ENCODE measurements around the gene MYH14.
"Not testable (repeated sequence)": the region's sequence is repeated elsewhere in the genome, so short reads cannot be mapped to it uniquely, and the experiment has no call there.

MYH14 gene

DNA sequence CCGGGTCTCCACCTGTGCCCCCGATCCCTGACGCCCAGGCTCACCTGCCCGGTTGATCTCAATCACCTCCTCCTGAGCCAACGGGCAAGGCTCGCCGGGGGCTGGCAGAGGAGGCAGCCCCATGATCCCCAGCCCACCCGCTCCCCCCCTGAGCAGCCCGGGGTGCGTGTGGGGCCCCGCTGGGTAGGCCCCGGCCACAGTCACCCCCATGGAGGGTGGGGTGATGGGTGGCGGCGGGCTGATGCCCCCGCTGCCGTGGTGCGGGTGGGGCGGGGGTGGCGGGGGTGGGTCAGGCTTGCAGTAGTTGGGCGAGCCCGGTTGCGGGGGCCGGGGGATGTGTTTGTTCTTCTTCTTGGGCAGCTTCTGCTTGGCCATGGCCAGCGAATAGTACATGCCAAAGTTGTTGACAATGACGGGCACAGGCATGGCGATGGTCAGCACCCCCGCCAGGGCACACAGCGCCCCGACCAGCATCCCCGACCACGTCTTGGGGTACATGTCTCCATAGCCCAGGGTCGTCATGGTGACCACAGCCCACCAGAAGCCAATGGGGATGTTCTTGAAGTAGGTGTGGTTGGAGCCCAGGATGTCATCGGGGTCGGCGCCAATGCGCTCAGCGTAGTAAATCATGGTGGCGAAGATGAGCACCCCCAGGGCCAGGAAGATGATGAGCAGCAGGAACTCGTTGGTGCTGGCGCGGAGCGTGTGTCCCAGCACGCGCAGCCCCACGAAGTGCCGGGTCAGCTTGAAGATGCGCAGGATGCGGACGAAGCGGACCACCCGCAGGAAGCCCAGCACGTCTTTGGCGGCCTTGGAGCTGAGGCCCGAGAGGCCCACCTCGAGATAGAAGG lies 119.7 kb downstream of the MYH14 start:
- DNase-seq, result no peak

GRCh38 chr19:50323782-50324133 lies 120.3 kb downstream of the MYH14 start:
- DNase-seq, result no peak

DNA sequence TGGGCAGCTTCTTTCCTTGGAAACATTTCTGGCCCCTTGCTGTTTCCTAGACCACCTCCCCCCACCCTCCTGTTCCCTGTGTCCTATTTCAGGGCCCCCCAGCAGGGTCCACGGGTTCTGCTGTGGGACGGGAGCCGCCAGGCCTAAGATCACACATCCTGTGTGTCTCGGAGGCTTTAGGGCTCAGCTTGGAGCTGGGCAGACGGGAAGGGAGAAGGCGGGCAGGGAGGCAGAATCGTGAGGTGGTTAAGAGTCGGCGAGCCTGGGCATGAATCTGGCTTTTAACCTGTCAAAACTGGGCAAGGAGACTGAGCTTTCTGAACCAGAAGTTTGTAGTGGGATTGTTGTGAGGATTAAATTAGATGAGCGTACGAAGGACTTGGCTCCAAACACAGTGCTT lies 120.9 kb downstream of the MYH14 start:
- DNase-seq, result no peak

GRCh38 chr19:50325310-50326100 lies 122.1 kb downstream of the MYH14 start:
- DNase-seq, result peak; percentile 82

DNA sequence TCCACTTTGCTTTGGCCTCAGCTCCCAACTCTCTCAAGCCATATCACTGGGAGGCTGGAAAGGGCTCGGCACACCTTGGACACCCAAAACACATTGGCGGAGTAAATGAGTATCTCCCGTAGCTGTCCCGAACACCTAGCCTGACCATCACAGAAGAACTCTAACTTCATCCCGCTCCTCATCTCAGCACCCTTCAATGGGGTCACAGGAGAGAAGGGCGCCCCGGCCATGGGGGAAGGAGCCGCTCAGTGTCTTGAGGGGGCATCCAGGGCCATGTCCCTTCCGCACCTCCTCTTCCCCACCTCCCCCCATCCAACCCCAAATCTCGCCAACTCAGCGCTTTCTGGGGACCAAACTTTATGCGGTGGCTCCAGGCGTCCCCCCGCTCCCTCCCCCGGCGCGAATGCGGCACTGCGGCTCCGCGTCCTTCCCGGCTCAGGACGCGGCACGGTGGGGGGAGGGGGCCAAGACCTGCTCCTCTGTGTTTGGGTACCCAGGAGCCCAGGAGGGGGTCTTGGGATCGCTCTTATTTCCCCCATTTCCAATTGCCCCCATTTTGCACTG lies 122.8 kb downstream of the MYH14 start:
- DNase-seq, result no peak

GRCh38 chr19:50327013-50327412 lies 123.6 kb downstream of the MYH14 start:
- no peak for DNase-seq

- no peak for DNase-seq
These were observed 124.2 kb downstream of the MYH14 start for GRCh38 chr19:50327461-50328223.

DNA sequence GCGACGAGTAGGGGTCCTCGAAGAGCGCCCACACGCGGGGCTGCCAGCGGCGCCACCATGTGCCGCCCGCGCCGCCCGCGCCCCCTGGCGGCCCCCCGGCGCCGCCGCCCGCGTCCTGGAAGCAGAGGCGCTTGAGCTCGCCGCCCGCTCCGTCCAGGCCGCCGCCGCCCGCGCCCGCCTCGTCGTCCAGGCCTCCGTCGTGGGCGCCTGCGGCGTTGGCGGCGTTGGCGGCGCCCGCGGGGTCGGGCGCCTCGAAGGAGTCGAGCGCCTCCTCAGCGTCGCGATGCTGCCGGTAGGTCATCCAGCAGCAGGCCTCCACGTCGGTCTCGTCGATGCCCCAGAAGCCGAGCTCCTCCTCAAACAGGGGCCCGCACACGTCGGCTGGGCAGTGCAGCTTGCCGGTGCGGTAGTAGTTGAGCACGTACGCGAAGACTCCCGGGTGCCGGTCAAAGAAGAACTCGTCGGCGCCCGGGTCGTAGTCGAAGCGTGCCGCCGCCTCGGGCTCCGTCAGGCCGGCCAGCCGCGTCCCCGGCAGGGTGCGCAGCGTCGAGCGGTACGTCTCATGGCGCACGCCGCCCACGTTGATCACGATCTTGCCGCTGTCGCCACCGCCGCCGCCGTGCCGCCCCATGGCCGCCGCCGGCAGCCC lies 124.9 kb downstream of the MYH14 start:
- no peak for DNase-seq

GRCh38 chr19:50328873-50329145 lies 125.4 kb downstream of the MYH14 start:
- no peak for DNase-seq

GRCh38 chr19:50329146-50329925 lies 125.9 kb downstream of the MYH14 start, which contains the start of gene KCNC3:
KCNC3 (minus strand) TSS chr19:50329377; CDS start chr19:50329082, 295 bp downstream.
- peak; percentile 98 for DNase-seq

GRCh38 chr19:50329926-50330294 lies 126.5 kb downstream of the MYH14 start:
- DNase-seq, result not testable (repeated sequence)

DNA sequence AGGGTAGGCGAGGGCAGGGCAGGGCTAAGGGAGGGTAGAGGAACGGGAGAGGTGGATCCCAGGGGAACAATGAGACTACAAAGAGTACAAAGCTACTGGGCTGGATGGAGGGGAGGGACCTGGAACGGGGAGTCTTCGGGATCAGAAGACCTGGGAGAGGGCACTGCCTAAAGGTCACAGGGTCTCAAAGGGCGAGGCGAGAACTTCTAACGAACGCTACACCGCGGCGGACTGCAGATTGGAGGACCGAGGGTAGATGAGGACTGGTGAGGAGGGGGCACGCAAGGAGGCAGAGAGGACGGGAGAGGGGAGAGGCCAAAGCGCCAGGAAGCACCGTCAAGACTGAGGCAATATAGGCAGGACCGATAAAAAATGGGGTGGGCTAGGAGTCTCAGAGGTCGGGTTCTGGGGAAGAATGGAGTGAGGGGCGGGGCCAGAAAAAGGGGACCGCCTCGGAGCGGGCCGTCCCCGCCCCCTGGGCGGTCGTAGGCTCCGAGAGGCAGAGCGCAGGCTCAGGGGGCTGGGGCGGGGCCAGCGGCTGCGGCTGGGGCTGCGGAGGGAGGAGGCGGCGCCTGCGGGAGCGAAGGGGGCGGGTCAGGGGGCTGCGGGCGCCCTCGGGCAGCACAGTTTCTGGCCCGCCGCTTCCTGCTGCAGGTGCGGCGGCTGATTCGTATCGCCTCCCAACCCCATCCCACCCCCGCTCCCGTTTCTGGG lies 127.1 kb downstream of the MYH14 start:
- peak; percentile 72 for DNase-seq

DNA sequence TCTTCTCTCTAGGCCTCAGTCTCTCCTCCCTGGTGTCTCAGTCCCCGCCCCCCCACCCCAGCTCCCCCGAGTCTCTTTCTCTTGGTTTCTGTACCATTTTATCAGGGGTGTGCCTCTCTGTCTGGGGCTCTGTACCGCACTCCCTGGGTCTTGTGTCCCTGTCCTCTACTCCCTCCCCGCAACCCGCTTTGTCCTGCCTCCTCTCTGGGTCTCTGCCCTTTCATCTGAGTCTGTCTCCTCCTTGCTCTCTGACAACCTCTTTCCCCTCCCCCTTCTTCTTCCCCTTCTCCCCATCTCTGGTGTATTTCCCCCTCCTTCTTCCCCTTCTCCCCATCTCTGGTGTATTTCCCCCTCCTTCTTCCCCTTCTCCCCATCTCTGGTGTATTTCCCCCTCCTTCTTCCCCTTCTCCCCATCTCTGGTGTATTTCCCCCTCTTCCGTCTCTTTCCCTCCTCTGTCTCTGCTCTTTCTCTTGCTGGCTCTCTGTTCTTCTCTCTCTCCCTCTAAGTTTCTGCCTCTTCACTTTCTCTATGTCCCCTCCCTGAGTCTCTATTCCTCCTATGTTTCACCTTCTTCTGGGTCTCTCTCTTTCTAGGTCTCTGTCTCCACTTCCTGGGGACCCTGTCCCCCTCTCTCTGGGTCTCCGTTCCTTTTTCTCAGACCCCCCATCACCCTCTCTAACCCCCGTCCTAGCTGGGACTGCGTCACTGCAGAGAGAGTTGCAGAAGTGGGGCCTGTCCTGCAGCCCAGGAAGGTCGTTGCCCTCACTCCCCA lies 128.0 kb downstream of the MYH14 start:
- no peak for DNase-seq

GRCh38 chr19:50331994-50332243 lies 128.5 kb downstream of the MYH14 start:
- DNase-seq, result no peak

- DNase-seq, result no peak
These were observed 129.0 kb downstream of the MYH14 start for GRCh38 chr19:50332244-50333038.

DNA sequence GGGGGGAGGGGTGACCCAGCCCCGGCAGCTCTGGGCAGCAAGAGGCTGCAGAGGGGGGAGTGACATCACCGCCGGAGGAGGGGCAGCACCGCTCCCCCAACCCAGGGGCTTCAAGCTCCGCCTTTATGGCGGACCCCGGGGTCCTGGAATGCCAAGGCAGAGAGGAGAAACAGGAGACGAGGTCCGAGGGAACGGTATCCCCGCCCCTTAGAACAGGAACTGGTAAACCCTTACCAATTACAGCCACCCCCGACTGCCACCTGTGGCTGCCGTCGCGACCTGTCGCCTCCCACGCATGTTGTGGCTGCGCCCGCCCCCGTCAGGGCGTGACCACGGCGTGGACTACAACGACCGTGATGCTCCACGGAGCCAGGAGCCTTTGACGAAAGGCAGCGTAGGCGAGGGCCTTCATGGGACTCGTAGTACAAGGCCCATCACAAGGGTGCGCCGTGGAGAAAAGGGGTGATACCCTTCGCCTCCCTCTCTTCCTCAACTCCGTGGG lies 129.9 kb downstream of the MYH14 start:
- peak; percentile 85 for DNase-seq

- DNase-seq, result peak; percentile 76
These were observed 130.6 kb downstream of the MYH14 start for GRCh38 chr19:50333737-50334617.

DNA sequence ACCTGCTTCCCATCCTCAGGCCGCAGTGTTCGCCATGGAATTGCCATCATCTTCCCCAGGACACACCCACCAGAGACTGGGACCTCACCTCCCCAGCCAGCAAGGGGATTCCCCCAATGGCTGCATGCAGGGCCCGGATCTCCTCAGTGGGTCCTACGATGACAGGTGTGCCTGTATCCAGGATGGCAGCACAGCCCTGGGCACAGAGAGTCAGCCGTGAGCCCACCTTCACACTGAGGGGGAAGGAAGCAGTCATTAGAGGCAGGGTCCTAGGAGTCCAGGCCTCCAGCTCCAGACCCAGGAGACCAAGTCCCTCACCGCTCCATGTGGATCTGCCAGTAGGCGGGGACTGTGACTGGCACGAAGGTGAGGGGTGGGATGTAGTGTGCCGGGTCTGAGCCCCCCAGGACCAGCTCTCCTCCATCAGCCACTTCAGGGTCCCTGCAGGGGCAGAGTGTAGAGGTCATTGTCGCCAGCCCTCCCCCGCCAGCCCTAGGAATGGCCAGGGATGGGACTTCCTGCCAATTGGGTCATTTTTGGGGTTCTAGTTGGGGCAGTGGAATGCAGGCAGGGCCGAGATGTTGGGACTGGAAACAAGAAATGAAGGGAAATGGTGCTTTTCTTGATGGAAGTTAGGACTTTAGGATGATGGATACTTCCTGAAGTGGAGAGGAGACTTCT lies 131.5 kb downstream of the MYH14 start:
- no peak for DNase-seq

Data from NCI-H1092 (cell line).